Epithelial cell of esophagus (primary cell): Measurements from ENCODE around the gene VPS41.
"Not testable (repeated sequence)": the region's sequence is repeated elsewhere in the genome, so short reads cannot be mapped to it uniquely, and the experiment has no call there.

ENCODE experiments used
- DNase-seq: peaks from one replicate; pipeline ENCODE4 v3.0.0; 2010; ENCODE audit warnings: low read depth
- H3K4me3 ChIP-seq: 2 replicates; pipeline ENCODE4 v1.5.1; 2011; ENCODE audit warnings: mild to moderate bottlenecking, low read length, control low read depth
- CTCF ChIP-seq: IDR thresholded peaks from 2 replicates; pipeline ENCODE4 v1.5.1; 2011; ENCODE audit warnings: low read depth, mild to moderate bottlenecking, low read length, control low read depth, inconsistent platforms; ENCODE audit not compliant: insufficient read depth; ENCODE audit errors: missing control alignments

VPS41 gene

GRCh38 chr7:38908759-38909335, at the start of gene VPS41:
Gene VPS41 (minus strand): TSS chr7:38909191. CDS start chr7:38909174, 17 bp downstream.
- no peak for TF ChIP-seq CTCF
- H3K4me3 ChIP-seq = peak within 1 kb of the TSS; percentile 83
- peak; percentile 86 for DNase-seq

DNA sequence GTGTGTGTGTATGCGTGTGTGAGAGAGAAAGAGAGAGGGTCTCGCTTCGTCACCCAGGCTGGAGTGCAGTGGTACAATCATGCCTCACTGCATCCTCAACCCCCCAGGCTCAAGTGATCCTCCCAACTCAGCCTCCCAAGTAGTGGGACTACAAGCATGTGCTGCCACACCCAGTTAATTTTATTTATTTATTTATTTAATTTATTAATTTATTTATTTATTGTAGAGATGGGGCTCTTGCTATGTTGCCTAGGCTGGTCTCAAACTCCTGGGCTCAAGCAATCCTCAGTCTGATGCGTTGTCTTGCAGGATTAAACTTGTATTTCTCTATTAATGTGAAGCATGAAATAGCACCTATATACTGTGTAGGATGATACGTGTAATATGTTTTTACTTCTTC, 46.9 kb upstream of the VPS41 start:
- no peak for DNase-seq
- TF ChIP-seq CTCF = no peak
- H3K4me3 ChIP-seq = no peak overlapping the region

GRCh38 chr7:38953971-38954370, 45.0 kb upstream of the VPS41 start:
- H3K4me3 ChIP-seq = no peak overlapping the region
- DNase-seq = no peak
- no peak for TF ChIP-seq CTCF

- H3K4me3 ChIP-seq = no peak overlapping the region
- no peak for DNase-seq
- TF ChIP-seq CTCF = no peak
These were observed 44.2 kb upstream of the VPS41 start for GRCh38 chr7:38953227-38953626.

- H3K4me3 ChIP-seq = no peak overlapping the region
- TF ChIP-seq CTCF = no peak
- DNase-seq = no peak
These were observed 42.2 kb upstream of the VPS41 start for GRCh38 chr7:38951213-38951612.

DNA sequence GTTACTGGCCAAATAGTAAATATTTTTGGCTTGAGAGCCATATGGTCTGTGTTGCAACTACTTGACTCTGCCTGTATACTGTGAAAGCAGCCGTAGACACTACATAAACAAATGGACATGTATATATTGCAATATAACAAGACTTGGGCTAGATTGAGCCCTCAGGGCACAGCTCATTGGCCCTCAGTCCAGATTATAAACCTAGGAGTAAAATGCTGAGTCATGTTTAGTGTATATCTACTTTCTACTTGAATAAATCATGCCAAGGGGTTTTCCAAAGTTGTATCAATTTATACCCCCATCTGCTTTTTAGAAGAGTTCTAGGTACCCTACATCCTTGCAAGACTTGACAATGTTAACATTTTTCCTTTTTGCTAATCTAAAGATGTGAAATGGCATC, 41.3 kb upstream of the VPS41 start:
- peak; percentile 33 for DNase-seq
- TF ChIP-seq CTCF = no peak
- no peak overlapping the region for H3K4me3 ChIP-seq

DNA sequence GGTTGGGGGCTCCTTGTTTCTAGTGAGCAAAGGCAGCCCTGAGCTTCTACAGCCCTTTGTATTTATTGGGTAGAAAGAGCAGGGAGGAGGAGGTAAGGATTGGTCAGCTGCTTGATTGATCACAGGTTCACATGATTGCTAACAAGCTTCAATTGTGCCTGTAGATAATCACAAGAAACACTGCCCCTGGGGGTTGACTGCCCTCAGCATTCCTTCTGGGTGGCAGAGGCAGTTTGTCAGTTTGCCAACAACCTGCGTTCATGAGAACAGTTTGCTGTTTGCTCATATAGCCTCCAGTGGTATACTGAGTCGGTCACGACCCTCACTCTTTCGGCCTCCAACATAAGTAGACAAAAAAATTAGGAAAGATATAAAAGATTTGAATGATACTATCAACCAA, 38.5 kb upstream of the VPS41 start:
- H3K4me3 ChIP-seq, DNase-seq: not testable (repeated sequence)
